ENCODE results near the gene SRRM1. TPM values are rescaled to one million over a fixed set of nuclear protein-coding genes. Genes with fewer than 3 reads are reported as not detected.

Gene SRRM1
- polyA plus RNA-seq, result 317 TPM

DNA sequence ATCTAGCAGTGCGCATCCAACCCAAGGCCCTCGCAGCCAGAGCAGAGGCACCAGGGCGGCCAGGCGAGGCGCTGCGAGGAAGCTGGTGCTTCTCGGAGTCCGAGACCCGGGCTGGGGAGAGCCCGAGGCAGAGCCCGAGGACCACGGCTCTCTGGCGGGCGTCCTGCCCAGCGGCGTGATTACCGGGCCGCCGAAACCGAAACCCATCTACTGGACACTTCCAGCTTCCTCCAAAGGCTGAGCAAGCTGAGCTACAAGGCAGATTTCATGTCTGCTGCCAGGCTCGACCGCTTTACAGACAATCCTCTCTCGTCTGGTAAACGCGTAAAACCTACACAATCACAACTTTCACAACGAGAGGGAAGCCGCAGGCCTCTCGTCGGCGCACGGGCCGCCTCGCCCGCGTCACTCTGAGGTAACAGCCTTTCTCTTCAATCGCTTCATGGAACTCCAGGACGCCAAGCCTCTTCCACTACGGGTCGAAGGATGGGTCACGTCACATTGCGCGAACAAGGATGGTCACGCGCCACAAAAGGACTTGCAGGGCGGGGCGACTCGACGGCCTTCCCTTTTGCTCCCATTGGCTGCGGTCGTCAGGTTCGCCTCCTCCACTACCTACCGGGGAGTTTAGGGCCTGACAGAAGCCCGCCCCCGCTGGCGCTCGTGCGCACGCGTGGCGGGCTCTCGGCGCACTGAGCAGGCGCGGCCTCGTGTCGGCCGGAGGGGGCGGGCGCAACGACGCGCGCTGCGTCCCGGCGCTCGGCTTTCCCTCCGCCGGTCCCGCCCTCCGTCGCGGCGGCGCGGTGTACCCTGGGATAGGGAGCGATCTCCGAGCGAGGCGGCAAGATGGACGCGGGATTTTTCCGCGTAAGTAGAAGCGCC lies at the start of gene SRRM1:
TSS of gene SRRM1 (plus strand) at position 822 of the 882 bp plus-strand sequence. CDS start at position 847, 25 bp downstream.
- Mint-ChIP-seq H3K4me3 (peak within 1 kb of the TSS; percentile 92 to 100 (median 97)), H3K27me3 (no peaks in the 10 kb centered on the region), H3K9me3 (no peaks in the 10 kb centered on the region), H3K36me3 (peaks cover 4% of the 10 kb centered on the region), H3K4me1 (peaks cover 27 to 30% (median 28%) of the 10 kb centered on the region in 3 donors), H3K27ac (peak within 1 kb of the TSS; percentile 91 to 100 (median 98))

GRCh38 chr1:24594328-24594598 lies 48.8 kb upstream of the SRRM1 start:
- Mint-ChIP-seq H3K36me3 (peaks cover 3% of the 10 kb centered on the region), H3K27me3 (peaks cover 18% of the 10 kb centered on the region), H3K9me3 (no peaks in the 10 kb centered on the region), H3K4me1 (no peaks in the 10 kb centered on the region), H3K27ac (no peak overlapping the region), H3K4me3 (no peak overlapping the region)

DNA sequence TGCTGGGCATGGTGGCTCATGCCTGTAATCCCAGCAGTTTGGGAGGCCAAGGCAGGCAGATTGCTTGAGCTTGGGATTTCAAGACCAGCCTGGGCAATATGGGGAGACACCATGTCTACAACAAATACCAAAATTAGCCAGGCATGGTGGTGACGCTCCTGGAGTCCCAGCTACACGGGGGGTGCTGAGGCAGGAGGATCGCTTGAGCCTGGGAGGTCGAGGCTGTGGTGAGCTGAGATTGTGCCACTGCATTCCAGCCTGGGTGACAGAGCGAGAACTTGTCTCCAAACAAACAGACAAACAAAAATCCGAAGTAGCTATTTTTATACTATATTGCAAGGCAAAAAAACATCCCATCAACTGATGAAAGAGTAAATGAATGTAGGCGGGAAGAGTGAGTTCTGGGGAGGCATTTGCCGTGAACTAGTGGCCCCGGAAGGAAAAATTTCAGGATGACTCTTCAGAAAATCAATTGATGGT lies 46.7 kb upstream of the SRRM1 start:
- Mint-ChIP-seq H3K4me3 (no peak overlapping the region), H3K9me3 (no peaks in the 10 kb centered on the region), H3K27ac (no peak overlapping the region), H3K4me1 (no peaks in the 10 kb centered on the region), H3K36me3 (peaks cover 3% of the 10 kb centered on the region), H3K27me3 (peaks cover 16% of the 10 kb centered on the region)

DNA sequence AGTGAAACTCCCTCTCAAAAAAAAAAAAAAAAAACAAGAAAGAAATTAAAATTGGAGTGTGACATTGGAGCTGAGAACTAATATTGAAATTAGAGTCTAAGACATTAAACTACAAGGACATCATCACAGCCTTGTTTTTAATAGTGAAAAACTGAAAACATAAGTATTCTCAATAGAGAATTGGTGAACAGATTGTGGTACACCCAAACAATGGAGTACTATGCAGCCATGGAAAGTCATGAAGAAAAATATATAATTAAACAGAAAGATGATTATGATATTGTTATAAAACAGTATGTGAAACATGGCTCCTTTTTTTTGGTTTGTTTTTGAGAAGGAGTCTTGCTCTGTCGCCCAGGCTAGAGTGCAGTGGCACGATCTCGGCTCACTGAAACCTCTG lies 43.8 kb upstream of the SRRM1 start:
- Mint-ChIP-seq H3K4me3 (no peak overlapping the region), H3K27ac (no peak overlapping the region), H3K9me3 (no peaks in the 10 kb centered on the region), H3K36me3 (no peaks in the 10 kb centered on the region), H3K27me3 (peaks cover 12% of the 10 kb centered on the region), H3K4me1 (peaks cover 0 to 4% (median 0%) of the 10 kb centered on the region in 3 donors)

GRCh38 chr1:24600551-24600950 lies 42.6 kb upstream of the SRRM1 start:
- no peak overlapping the region for H3K4me3 Mint-ChIP-seq
- H3K27ac Mint-ChIP-seq, result no peak overlapping the region
- no peaks in the 10 kb centered on the region for H3K9me3 Mint-ChIP-seq
- peaks cover 6% of the 10 kb centered on the region for H3K27me3 Mint-ChIP-seq
- peaks cover 0 to 4% (median 0%) of the 10 kb centered on the region in 3 donors for H3K4me1 Mint-ChIP-seq
- no peaks in the 10 kb centered on the region for H3K36me3 Mint-ChIP-seq

GRCh38 chr1:24605534-24606295 lies 37.4 kb upstream of the SRRM1 start:
- H3K4me1 Mint-ChIP-seq, result peaks cover 0 to 4% (median 0%) of the 10 kb centered on the region in 3 donors
- H3K9me3 Mint-ChIP-seq, result no peaks in the 10 kb centered on the region
- no peak overlapping the region for H3K27ac Mint-ChIP-seq
- H3K27me3 Mint-ChIP-seq, result peaks cover 3% of the 10 kb centered on the region
- no peak overlapping the region for H3K4me3 Mint-ChIP-seq
- H3K36me3 Mint-ChIP-seq, result no peaks in the 10 kb centered on the region

GRCh38 chr1:24606296-24606605 lies 36.9 kb upstream of the SRRM1 start:
- Mint-ChIP-seq H3K9me3 (no peaks in the 10 kb centered on the region), H3K27ac (no peak overlapping the region), H3K4me3 (no peak overlapping the region), H3K27me3 (peaks cover 3% of the 10 kb centered on the region), H3K4me1 (peaks cover 0 to 4% (median 0%) of the 10 kb centered on the region in 3 donors), H3K36me3 (no peaks in the 10 kb centered on the region)

DNA sequence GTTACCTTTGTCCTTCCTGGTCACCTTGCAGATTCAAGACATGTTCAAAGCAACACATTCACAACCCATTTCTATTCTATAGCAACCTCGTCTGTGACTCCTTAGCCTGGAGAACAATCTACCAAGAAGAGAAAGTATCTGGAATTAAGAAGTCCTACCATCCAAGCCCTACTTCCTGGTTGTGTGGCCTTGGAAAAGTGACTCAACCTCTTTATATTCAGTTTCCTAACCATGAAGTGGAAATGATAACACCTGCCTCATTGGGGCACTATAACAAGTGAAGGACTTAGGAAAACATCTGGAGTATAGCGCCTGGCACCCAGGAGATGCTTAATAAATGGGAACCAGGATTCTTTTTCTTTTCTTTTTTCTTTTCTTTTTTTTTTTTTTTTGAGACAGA lies 36.5 kb upstream of the SRRM1 start:
- H3K27me3 Mint-ChIP-seq, result peaks cover 3% of the 10 kb centered on the region
- no peaks in the 10 kb centered on the region for H3K9me3 Mint-ChIP-seq
- no peak overlapping the region for H3K27ac Mint-ChIP-seq
- no peaks in the 10 kb centered on the region for H3K36me3 Mint-ChIP-seq
- peaks cover 0 to 4% (median 0%) of the 10 kb centered on the region in 3 donors for H3K4me1 Mint-ChIP-seq
- no peak overlapping the region for H3K4me3 Mint-ChIP-seq

GRCh38 chr1:24609949-24610517 lies 33.1 kb upstream of the SRRM1 start:
- Mint-ChIP-seq H3K4me1 (no peaks in the 10 kb centered on the region), H3K9me3 (no peaks in the 10 kb centered on the region), H3K4me3 (no peak overlapping the region), H3K36me3 (no peaks in the 10 kb centered on the region), H3K27ac (no peak overlapping the region), H3K27me3 (peaks cover 3% of the 10 kb centered on the region)

- Mint-ChIP-seq H3K36me3 (no peaks in the 10 kb centered on the region), H3K27ac (no peak overlapping the region), H3K4me1 (no peaks in the 10 kb centered on the region), H3K9me3 (no peaks in the 10 kb centered on the region), H3K4me3 (no peak overlapping the region), H3K27me3 (peaks cover 3% of the 10 kb centered on the region)
These were observed 23.7 kb upstream of the SRRM1 start for GRCh38 chr1:24619376-24619775.

DNA sequence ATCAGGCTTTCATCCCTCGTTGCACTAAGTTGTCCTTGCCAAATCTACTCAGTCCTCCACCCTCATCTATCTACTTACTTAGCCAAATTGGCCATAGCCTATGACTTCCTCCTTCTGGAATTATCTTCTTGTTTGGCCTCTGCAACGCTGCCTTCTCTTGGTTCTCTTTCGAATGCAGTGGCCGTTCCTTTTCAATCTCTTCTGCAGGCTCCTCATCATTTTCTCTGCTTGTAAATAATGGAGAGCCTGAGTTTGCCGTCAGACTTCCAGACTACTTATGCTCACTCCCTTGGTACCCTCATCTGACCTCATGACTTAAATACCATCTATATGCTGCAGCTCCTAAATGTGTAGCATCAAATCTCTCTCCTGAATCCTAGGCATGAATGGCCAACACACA lies 22.4 kb upstream of the SRRM1 start:
- H3K27me3 Mint-ChIP-seq, result peaks cover 3% of the 10 kb centered on the region
- no peak overlapping the region for H3K4me3 Mint-ChIP-seq
- no peaks in the 10 kb centered on the region for H3K9me3 Mint-ChIP-seq
- no peak overlapping the region for H3K27ac Mint-ChIP-seq
- no peaks in the 10 kb centered on the region for H3K36me3 Mint-ChIP-seq
- no peaks in the 10 kb centered on the region for H3K4me1 Mint-ChIP-seq

DNA sequence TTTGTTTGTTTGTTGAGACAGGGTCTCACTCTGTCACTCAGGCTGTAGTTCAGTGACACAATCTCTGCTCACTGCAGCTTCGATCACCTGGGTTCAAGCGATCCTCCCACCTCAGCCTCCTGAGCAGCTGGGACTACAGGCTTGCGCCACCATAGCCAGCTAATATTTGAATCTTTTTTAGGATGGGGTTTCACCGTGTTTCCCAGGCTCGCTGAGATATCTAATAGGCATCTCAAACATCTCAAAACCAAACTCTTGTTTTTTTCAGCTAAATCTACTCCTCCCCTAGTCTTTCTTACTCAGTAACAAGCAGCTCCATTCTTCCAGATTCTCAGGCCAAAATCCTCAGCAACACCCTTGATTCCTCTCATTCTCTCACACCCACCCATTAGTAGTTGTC lies 22.0 kb upstream of the SRRM1 start:
- no peaks in the 10 kb centered on the region for H3K4me1 Mint-ChIP-seq

DNA sequence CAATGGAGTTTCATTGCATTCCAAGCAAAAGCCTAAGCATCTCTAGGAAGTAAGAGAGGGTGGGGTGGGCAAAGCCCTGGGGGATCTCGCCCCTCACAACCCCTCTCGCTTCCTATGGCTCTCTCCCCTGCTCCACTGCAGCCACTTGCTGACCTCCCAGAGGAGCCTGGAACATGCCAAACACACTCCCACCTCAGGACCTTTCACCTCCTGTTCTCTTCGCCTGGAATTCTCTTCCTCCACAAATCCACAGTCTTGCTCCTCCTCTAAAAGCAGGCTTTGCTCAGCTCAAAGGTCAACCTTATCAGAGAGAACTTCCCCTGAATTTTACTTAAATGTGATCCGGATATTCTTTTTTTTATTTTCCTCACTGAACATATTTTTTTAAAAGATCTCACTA lies 20.9 kb upstream of the SRRM1 start:
- no peaks in the 10 kb centered on the region for H3K9me3 Mint-ChIP-seq
- H3K27ac Mint-ChIP-seq, result no peak overlapping the region

More for the DNA sequence above, 22.0 kb upstream of the SRRM1 start:
- H3K27me3 Mint-ChIP-seq, result peaks cover 3% of the 10 kb centered on the region
- H3K4me3 Mint-ChIP-seq, result no peak overlapping the region
- no peak overlapping the region for H3K27ac Mint-ChIP-seq
- no peaks in the 10 kb centered on the region for H3K36me3 Mint-ChIP-seq
- H3K9me3 Mint-ChIP-seq, result no peaks in the 10 kb centered on the region

GRCh38 chr1:24632832-24633175 lies 10.3 kb upstream of the SRRM1 start:
- Mint-ChIP-seq H3K27ac (no peak overlapping the region), H3K36me3 (peaks cover 2% of the 10 kb centered on the region), H3K9me3 (no peaks in the 10 kb centered on the region), H3K27me3 (peaks cover 8% of the 10 kb centered on the region), H3K4me3 (no peak overlapping the region), H3K4me1 (peaks cover 2 to 4% (median 3%) of the 10 kb centered on the region in 3 donors)

More for the DNA sequence above, 20.9 kb upstream of the SRRM1 start:
- H3K27me3 Mint-ChIP-seq, result peaks cover 2% of the 10 kb centered on the region
- H3K4me3 Mint-ChIP-seq, result no peak overlapping the region
- H3K36me3 Mint-ChIP-seq, result no peaks in the 10 kb centered on the region
- H3K4me1 Mint-ChIP-seq, result no peaks in the 10 kb centered on the region

DNA sequence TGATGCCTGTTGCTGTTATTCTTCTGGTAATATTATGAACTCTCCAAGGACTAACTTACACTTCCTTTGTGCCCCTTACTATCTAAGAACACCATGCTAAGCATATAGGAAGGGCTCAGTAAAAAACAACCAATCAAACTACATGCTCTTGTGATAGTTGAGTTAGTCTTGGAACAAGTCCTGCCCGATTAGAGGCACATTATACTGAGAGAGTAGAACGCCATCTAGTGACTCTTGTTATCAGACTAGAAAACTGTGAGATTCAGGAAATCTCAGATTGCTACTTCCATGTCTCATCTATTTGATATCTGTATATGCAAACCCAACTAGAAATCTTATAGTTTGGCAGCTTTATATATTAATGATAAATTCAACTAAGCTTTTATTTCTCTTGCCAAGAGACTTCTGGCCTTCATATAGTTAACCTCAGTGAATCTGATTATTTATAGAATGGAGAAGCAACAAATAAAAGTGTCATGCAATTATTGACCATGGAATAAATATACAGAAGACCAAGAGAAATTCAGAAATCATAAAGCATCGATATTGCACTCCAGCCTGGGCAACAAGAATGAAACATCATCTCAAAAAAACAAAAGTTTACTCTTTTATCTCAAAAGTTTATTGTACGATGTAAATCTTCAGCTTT lies 7.8 kb upstream of the SRRM1 start:
- H3K4me3 Mint-ChIP-seq, result no peak overlapping the region
- peaks cover 2% of the 10 kb centered on the region for H3K27me3 Mint-ChIP-seq
- H3K36me3 Mint-ChIP-seq, result peaks cover 1% of the 10 kb centered on the region
- peaks cover 2 to 8% (median 3%) of the 10 kb centered on the region in 3 donors for H3K4me1 Mint-ChIP-seq
- no peaks in the 10 kb centered on the region for H3K9me3 Mint-ChIP-seq
- no peak overlapping the region for H3K27ac Mint-ChIP-seq
